NCI-H446 (cell line): Measurements from ENCODE around the gene EFHD2.
"Not testable (repeated sequence)": the region's sequence is repeated elsewhere in the genome, so short reads cannot be mapped to it uniquely, and the experiment has no call there.

Experiments used
- DNase-seq, 2 experiments: peaks; one replicate each; lab custom pipeline; 2025; lab: John Stamatoyannopoulos, UW

Gene EFHD2

DNA sequence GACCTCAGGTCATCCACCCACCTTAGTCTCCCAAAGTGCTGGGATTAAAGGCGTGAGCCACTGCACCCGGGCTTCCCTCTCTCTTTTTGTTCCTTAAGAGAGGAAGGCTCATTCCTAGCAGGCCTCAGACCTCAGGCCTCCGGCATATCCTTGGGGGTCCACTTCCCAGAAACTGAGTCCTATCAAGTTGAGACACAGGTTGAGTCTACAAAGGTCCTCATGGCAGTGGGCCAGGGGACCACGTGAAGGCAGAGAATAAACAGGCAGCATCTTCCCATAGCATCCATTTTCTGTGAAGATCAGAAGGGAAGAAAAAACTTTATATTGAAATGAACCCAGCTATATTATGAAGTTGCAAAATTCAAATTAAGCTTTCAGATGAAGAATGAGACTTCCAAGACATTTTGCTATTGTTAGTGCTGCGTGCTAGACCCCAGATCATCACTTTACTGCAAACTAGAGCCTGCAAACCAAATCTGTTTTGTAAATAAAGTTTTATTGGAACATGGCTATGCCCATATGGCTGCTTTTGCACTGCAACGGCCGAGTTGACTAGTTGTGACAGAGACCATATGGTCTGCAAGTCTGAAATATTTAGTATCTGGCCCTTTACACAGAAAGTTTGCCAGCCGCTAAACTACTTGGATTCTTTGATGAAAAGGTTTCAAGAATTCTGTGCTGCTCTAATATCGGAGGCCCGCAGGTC lies 43.3 kb downstream of the EFHD2 start:
- peak in 1 of 2 experiments; percentile 63 for DNase-seq

DNA sequence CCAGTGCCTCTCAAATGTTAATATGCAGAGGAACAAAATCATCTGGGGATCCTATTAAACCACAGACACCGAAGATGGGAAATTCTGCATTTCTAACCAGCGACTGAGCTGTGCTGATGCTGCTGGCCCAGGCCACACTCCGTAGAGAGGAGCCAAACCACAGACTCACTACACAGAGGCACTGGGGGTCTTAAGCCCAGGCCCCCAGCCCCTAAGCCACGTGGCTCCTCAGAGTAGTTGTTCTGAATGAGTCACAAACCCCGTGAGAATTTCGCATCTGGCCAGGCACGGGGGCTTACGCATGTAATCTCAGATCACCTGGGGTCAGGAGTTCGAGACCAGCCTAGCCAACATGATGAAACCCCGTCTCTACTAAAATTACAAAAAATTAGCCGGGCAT lies 44.0 kb downstream of the EFHD2 start:
- DNase-seq: no peak

DNA sequence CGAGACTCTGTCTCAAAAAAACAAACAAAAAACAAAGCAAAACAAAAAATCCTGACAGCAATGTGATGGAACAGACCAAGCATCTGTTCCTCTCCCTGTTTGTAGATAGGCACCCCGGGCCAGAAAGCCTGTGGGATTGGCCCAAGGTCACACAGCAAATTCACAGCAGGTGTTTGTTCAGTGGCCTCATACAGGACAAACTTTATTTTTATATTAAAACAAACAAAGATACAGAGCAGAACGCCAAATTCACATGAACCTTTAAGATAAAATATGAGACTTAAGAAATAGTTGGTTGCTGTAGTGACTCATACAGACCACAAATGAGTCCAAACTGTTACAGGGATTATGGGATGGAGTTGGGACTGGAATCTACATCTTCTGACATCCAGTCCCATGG lies 44.6 kb downstream of the EFHD2 start:
- no peak for DNase-seq

DNA sequence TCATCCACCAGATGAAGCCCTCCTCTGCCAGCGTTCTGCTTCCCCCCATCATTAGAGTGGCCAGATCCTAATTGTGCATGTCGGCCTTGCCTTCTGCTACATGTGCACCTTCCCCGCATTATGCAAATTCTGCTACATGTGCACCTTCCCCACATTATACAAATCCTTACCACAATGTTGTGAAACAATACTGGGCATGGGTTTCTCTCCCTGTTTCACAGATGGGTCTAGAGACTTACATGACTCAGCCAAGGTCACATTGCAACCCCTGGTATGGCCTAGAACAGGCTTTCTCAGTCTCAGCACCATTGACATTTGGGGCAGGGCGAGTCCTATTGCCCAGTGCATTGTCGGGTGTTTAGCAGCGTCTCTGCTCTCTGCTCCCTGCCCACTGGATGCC lies 45.8 kb downstream of the EFHD2 start:
- DNase-seq: no peak

DNA sequence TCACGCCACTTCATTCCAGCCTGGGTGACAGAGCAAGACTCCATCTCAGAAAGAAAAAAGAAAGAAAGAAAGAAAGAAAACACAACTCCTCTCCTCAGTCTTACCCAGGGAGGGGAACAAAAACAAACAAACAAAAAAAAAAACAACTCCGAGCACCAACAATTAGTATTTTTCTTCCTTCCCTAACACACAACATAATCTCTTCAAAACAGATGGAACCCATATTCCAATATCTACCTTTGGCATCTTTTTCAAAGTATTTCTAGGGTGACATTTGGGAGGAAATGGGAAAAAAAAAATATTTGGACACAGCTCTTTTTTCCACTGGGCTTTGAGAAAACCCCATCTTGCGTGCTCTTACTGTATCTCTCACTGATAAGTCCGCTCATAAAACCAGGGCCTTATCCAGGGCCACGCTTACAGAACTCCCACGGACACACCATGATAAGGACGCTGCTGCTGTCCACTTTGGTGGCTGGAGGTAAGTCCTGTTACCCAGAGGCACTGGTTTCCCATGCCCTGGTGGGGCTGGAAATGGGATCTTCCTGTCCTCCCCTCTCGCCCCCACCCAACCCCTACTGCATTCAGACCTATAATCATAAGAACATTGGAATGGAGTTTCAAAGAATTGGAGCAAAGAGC lies 46.7 kb downstream of the EFHD2 start, which contains the start of gene CELA2A:
Gene CELA2A (plus strand): TSS at position 420 of the 642 bp plus-strand sequence. CDS start 22 bp downstream, at position 442.
- DNase-seq: no peak

DNA sequence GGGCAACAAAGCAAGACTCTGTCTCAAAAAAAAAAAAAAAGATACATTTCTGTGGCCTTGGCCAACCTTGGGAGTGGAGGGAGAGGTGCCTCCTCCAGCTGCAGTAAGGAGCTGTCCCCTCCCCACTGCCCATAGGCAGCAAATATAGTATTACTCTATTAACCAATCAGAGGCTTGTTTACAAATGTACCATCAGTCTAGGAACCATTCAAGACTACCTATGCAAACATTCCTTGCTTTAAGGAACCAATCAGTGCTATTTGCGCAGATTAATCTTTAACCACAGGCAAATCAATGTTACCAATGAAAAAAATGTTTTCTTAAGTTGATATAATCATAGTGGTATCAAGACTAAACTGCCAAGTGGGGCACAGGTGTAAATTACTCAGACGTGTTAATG lies 47.9 kb downstream of the EFHD2 start:
- no peak for DNase-seq

DNA sequence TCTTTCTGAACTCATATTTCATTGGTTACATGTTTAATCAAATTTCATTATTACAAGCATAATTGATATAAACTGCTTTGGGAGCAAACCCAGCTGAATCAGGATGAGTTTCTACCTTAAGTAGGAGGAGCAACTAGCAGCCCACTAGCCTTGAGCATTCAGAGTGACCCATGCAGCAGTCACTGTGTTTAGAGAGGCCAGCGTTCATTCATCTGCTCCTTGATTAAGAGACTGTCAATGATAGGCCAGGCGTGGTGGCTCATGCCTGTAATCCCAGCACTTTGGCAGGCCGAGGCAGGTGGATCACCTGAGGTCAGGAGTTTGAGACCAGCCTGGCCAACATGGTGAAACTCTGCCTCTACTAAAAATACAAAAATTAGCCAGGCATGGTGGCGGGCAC lies 48.7 kb downstream of the EFHD2 start:
- DNase-seq: not testable (repeated sequence)

DNA sequence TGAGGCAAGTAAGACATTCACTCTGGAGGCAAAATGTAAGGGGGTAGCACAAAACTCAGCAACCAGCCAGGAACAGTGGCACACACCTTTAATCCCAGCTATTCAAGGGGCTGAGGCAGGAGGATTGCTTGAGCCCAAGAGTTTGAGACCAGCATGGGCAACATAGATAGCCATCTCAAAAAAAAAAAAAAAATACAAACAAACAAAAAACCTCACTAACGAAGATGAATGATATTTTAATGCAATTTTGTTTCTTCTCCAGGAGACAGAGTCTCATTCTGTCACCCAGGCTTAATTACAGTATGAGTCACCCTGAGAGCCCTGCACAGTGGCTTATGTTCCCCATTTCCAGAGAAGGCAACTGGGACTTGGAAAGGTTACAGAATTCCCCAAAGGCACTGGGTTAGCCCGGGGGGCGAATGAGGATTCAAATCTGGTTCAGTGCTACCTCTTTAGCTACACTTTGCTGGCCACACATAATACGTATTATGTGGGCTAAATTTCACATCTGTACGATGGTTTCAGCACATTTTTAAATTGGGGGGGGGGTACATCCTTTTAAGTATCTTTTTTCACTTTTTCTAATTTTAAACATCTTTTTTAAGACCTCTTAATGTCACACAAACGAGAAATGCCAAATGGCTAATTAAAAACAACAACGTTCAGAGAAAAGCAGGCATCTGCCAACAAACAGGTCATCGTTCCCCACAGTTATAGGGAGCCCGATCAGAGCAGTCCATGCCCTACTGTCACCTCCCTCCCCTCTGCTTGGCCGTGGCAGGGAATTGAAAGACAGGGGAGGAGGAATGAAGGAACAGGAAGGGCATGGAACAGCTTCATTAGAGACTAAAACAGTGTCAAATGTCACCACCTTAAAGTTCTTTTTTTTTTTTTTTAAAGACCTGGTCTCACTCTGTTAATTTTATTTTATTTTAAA lies 50.4 kb downstream of the EFHD2 start:
- DNase-seq: peak in 1 of 2 experiments; percentile 69

DNA sequence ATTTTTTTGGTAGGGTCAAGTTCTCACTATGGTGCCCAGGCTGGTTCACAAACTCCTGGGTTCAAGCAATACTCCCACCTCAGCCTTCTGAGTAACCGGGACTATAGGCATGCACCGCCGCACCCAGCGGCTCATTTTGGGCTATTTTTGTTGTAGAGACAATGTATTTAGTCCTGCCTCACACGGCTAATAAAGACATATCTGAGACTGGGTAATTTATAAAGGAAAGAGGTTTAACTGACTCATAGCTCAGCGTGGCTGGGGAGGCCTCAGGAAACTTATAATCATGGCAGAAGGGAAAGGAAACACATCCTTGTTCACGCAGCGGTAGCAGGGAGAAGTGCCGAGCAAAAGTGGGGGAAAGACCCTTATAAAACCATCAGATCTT lies 51.0 kb downstream of the EFHD2 start:
- no peak for DNase-seq

DNA sequence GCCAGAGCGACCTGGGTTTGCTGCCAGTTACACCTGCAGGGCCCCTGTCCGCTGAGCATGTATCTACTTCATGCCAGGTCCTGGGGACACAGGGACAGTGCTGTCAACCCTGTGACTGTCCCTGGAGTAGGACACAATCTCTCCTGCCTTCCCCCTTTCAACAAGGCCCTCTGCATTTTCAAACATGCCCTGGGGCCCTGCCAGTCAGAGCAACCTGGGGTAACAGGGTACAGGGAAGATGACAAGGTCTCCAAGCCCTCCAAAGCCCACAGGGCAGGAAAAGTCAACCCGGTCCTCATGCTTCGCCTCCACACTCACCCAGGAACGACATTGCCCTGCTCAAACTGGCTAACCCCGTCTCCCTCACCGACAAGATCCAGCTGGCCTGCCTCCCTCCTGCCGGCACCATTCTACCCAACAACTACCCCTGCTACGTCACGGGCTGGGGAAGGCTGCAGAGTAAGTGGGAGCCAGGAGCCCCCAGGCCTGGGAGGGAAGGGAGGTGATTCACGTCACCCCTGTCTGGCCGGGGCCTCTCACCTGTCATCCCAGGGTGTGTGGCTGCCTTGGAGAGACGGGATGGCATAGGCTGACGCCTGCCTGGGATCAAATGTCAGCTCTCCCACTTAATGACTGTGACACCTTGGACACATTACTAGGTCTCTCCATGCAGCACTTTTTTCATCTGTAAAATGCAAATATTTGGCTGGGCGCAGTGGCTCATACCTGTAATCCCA lies 53.5 kb downstream of the EFHD2 start:
- not testable (repeated sequence) for DNase-seq

DNA sequence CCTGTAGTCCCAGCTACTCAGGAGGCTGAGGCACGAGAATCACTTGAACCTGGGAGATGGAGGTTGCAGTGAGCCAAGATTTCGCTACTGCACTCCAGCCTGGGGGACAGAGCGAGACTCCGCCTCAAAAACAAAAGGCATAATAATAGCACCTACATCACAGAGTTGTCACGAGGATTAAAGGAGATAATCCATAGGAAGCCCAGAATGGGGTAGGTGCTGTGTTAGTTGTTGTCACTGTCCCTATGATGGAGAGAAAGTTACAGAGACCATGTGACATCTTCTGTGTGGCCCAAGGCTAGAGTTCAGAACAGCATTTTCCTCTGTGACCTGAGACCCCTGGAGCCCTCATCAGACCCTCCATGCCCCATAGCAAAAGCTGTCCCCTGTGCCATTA lies 54.2 kb downstream of the EFHD2 start:
- DNase-seq: not testable (repeated sequence)

DNA sequence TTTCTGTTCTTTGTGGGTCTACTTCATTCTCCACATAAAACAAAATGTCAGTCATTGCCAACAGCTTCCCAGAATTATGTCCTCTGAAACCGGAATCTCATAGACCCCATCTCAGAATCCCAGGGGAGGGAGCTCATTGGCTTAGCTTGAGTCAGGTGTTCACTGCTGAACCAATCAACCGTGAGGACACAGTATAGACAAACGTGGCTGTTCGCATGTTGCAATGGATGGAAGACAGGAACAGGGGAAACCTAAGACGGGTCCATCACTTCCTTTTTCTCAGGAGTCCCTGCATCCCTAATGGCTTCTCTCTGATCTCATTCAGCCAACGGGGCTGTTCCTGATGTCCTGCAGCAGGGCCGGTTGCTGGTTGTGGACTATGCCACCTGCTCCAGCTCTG lies 56.0 kb downstream of the EFHD2 start:
- DNase-seq: no peak

DNA sequence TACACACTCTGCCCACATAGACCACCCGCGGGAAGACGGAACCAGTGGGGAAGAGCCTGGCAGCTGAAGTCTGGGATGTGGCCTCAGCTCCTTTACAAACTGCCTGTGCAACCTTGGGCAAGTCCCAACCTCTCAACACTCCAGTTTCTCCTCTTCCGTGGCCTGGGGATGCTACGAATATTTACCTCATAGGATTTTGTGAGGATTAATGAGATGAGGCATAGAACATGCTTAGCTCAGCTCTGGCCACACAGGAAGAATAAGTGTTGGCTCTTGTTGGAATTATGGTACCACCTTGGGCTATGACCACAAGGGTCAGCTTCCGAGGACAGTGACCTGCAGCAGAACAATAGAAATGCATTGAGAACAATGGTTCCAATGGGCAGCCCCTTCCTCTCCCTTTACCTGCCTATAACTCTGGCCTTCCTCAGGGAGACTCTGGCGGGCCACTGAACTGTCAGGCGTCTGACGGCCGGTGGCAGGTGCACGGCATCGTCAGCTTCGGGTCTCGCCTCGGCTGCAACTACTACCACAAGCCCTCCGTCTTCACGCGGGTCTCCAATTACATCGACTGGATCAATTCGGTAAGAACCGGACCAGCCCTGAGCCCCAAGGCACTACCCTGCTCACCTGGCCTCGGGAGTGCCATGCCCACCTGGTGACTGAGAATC lies 57.4 kb downstream of the EFHD2 start:
- not testable (repeated sequence) for DNase-seq

DNA sequence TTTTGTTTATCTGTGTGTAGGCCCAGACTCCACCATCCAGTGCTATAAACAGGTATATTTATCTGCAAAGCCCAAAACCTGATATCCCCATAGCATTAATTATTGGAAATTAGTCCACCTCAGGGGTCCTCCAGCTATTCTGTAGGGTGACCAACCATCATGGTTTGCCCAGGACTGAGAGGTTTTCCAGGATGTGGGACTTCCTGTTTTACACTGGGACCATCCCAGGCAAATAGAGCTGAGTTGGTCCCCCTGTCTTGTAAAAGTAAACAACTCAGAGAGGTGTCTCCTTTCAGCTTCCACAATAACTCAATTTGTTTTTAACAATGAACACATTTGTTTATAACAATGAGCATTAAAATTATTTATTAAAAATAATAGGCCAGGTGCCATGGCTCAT lies 58.5 kb downstream of the EFHD2 start:
- no peak for DNase-seq

DNA sequence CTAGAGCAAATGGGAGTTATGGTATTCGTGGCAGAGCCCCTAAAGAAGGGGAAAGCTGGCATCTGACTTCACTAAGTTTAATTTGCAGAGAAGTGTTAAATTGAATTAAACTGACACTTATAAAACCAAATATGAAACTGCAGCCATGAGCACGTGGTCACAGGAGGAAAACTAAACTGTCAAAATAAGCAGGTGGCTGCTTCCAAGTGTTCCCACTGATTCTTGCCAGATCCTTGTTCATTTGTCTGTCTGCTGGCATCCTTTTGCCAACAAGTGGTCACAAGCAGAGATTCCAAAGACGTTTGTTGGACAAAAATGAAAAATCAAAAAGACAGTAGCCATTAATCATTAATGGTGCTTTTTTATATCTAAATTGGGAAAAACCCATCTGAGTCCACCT lies 59.7 kb downstream of the EFHD2 start:
- DNase-seq: peak in 1 of 2 experiments; percentile 69

DNA sequence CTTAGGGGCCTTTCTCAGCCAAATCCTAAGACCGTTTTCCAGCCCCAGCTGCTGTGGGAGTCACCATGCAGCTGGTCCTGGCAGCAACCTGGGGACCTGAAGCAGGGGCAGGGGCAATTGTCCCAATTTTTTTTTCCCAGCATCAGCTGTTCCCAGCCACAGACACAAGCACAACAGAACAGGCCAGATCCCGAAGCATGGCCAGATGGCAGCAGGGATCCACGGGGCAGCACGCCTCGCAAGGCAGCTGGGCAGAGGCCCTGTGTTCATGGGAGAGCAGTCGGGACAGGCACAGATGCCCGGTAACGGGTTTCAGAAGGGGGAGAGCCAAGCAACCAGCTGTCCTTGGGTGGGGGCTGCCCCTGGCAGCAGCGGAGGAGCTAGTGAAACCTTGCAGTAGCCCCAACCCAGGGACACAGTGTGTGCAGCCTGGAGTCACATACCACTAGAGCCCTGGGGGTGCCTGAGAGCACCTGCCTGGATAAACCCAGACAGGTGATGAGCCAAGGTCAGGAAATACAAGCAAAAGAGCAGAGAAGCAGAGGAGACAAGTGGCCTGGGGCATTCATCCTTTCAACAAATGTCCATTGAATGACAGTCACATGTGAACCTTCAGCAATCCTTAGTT lies 60.2 kb downstream of the EFHD2 start:
- DNase-seq: peak; percentile 16 to 77

DNA sequence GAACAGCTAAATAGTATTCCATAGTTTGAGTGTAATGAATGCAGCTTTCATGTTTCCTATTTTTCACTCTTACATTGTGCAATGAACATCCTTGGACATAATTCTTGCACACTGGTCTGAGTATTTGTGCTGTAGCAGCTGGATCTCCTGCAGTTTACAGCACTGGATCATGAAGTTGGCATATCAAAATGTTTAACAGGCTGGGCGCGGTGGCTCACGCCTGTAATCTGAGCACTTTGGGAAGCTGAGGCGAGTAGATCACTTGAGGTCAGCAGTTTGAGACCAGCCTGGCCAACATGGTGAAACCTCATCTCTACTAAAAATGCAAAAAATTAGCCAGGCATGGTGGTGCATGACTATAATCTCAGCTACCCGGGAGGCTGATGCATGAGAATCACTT lies 61.4 kb downstream of the EFHD2 start:
- DNase-seq: not testable (repeated sequence)

DNA sequence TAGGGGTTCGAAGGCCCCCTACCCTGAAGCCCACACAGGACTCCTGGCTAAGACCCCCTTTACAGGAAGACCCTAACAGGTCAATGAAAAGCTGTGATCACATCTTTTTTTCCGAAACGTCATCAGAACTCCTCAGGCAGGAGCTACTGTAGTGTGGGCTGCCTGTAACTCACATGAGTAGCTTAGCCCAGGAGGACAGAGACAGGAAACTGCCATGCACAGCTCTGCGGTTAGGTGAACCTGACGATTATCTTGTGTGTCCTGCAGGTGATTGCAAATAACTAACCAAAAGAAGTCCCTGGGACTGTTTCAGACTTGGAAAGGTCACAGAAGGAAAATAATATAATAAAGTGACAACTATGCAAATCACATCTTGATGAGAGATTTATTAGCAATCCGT lies 62.0 kb downstream of the EFHD2 start:
- DNase-seq: not testable (repeated sequence)

DNA sequence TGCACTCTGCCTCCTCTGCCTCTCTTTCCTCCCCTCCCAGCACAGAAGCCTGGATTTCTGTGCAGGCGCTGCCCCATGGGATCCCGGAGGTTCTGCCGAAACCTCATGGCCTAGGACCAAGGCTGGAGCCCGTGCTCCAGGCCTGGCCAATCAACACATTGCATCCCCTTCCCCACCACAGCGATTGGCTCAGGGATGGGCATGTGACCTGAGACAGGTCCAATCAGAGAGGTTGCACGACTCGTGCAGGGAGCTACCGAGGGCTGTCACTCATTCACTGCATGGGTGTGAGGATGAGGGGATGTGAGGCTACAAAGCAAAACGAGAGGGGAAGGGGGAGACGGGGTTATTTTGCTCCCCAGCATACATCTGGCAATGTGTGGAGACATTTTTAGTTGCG lies 62.9 kb downstream of the EFHD2 start:
- DNase-seq: no peak

DNA sequence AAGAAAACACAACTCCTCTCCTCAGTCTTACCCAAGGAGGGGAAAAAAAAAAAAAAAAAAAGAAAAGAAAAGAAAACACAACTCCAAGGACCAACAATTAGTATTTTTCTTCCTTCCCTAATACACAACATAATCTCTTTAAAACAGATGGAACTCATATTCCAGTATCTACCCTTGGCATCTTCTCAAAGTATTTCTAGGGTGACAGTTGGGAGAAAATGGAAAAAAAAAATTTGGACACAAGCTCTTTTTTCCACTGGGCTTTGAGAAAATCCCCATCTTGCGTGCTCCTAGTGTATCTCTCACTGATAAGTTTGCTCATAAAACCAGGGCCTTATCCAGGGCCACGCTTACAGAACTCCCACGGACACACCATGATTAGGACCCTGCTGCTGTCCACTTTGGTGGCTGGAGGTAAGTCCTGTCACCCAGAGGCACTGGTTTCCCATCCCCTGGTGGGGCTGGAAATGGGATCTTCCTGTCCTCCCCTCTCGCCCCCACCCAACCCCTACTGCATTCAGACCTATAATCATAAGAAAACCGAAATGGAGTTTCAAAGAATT lies 66.1 kb downstream of the EFHD2 start, which contains the start of gene CELA2B:
Gene CELA2B (plus strand): TSS at position 353 of the 563 bp plus-strand sequence. CDS start 22 bp downstream, at position 375.
- DNase-seq: no peak
